Loucy (cell line): ENCODE measurements around the gene SLC19A1.

ENCODE experiments used
- CTCF ChIP-seq: fragments of 200-600 bp; sonication (generic); conservative IDR thresholded peaks from 2 replicates; pipeline ENCODE4 v1.5.1; 2014; ENCODE audit warnings: mild to moderate bottlenecking, antibody characterized with exemption, low read length
- EZH2phosphoT487 ChIP-seq: fragments of 200-600 bp; IDR thresholded peaks from 2 replicates; pipeline ENCODE4 v1.6.1; 2018; ENCODE audit warnings: antibody characterized with exemption, mild to moderate bottlenecking, moderate library complexity, borderline replicate concordance

GRCh38 chr21:45487161-45487806 is 55.0 kb downstream of the SLC19A1 start:
- TF ChIP-seq CTCF = no peak
- no peak for TF ChIP-seq EZH2phosphoT487
